ENCODE measurements around the gene IL9.

DNA sequence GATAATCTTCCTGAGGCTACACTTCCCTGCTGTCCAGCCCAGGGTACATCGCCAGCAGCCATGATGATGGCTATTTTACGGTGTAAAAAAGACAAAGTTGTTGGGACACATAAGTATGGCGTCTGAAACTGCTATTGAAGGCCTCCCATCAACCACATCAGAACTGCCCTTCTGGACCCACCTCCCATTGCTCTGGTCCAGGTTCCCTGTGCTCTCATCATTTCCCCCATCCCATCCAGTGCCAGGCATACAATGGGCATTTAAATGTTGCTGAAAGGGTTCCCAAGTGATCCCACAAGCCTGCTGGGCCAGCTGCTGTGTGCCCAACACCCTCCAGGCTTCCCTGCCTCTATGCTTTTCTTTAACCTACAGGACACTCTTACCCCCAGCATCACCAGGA lies 10.6 kb downstream of the IL9 start:
- TF ChIP-seq, protein P1, sequence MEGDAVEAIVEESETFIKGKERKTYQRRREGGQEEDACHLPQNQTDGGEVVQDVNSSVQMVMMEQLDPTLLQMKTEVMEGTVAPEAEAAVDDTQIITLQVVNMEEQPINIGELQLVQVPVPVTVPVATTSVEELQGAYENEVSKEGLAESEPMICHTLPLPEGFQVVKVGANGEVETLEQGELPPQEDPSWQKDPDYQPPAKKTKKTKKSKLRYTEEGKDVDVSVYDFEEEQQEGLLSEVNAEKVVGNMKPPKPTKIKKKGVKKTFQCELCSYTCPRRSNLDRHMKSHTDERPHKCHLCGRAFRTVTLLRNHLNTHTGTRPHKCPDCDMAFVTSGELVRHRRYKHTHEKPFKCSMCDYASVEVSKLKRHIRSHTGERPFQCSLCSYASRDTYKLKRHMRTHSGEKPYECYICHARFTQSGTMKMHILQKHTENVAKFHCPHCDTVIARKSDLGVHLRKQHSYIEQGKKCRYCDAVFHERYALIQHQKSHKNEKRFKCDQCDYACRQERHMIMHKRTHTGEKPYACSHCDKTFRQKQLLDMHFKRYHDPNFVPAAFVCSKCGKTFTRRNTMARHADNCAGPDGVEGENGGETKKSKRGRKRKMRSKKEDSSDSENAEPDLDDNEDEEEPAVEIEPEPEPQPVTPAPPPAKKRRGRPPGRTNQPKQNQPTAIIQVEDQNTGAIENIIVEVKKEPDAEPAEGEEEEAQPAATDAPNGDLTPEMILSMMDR (IDR thresholded peaks at IDR 0.05; ENCODE audit: low read length), result no peak
- TF ChIP-seq EZH2 (IDR thresholded peaks at IDR 0.05; ENCODE audit: borderline replicate concordance, low read length), result no peak

All from OCI-LY1 (cell line).